Spleen (tissue), 7 donors: ENCODE measurements around the gene ST6GALNAC2.
A peak's percentile ranks its signal among the peaks of the same experiment; 100 is the strongest.

Experiments used
- CTCF ChIP-seq, 11 experiments: fragments of 200-600 bp in 7 of 11; fragments of 450-650 bp in 4 of 11; sonication (generic) in 4 of 11; IDR thresholded peaks in 8 of 11; conservative IDR thresholded peaks in 3 of 11; 1 replicate in 7 of 11; 2 replicates in 4 of 11; pipeline versions ENCODE4 v1.4.0 to v1.8.0; 2016 to 2021; ENCODE audit warnings: antibody characterized with exemption in 11 of 11, inconsistent platforms in 4 of 11, mild to moderate bottlenecking in 1 of 11
- POLR2A ChIP-seq, 3 donors: fragments of 450-650 bp; IDR thresholded peaks; one replicate each; pipeline ENCODE4 v1.5.1; 2017; ENCODE audit warnings: antibody characterized with exemption in 3 of 3, mild to moderate bottlenecking in 1 of 3
- POLR2AphosphoS5 ChIP-seq, 3 donors: sonication (generic); formaldehyde crosslinking; IDR thresholded peaks; one replicate each; pipeline ENCODE4 v1.5.1; 2017; ENCODE audit warnings: antibody characterized with exemption in 3 of 3
- donor health status: DM: no; HTN: no; CAD: no; lungs with moderate emphysema.
- donor health status: DM: no; HTN: no; CAD: no.
- donor health status: DM: no; HTN: no; CAD: no.

- TF ChIP-seq CTCF (IDR thresholded peaks at IDR 0.05 in 8 of 11, conservative IDR thresholded peaks at IDR 0.05 in 3 of 11) (no peak), POLR2A (IDR thresholded peaks at IDR 0.05) (no peak), POLR2AphosphoS5 (IDR thresholded peaks at IDR 0.05) (peak in 1 of 3 donors; percentile 17)
Observed at GRCh38 chr17:76568811-76569221, 16.8 kb downstream of the ST6GALNAC2 start.
